GM12892 (cell line): ENCODE results near the gene SRMS.

Experiments
- POLR2A ChIP-seq: IDR thresholded peaks from 2 replicates; pipeline ENCODE4 v1.6.1; 2011; ENCODE audit warnings: low read depth, low read length, control low read depth
- POLR2AphosphoS5 ChIP-seq: IDR thresholded peaks from 2 replicates; pipeline ENCODE4 v1.6.1; 2011; ENCODE audit warnings: low read depth, low read length, control low read depth
- TAF1 ChIP-seq: IDR thresholded peaks from 2 replicates; pipeline ENCODE4 v1.6.1; 2011; ENCODE audit warnings: low read depth, mild to moderate bottlenecking, control low read depth, low read length, borderline replicate concordance

- TF ChIP-seq POLR2A: no peak
- no peak for TF ChIP-seq TAF1
- no peak for TF ChIP-seq POLR2AphosphoS5
Measured at GRCh38 chr20:63513207-63513606, 34.3 kb downstream of the SRMS start.
